NB4 (cell line): ENCODE results near the gene ACSM2A.

Experiments
- POLR2A ChIP-seq: IDR thresholded peaks from 2 replicates; pipeline ENCODE4 v1.6.1; 2011; ENCODE audit warnings: mild to moderate bottlenecking; ENCODE audit not compliant: insufficient read length; ENCODE audit errors: extremely low read depth
- TF ChIP-seq, protein P1 (sequence below): IDR thresholded peaks from one replicate; pipeline ENCODE4 v1.5.1; 2012; ENCODE audit warnings: low read depth, low read length
- TF ChIP-seq, protein P2 (sequence below): IDR thresholded peaks from 2 replicates; pipeline ENCODE4 v1.6.1; 2011; ENCODE audit warnings: low read depth, low read length

DNA sequence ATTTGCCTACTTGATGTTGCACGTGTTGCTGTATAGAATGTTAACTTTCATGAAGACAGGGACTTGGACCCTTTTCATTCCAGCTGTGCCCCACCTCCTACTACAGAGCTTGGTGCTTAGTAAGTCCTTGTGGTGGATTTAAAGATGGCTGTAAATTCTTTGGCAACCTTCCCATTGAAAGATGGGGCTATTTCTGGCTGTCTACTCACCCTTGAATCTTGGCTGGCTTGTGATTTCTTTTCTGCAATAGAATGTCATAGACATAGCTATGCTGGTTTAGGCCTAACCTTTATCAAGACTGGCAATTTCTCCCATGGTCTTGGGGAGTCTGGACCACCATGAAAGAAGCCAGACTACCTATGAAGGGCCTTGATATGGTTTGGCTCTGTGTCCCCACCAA is 59.0 kb downstream of the ACSM2A start:
- TF ChIP-seq POLR2A: no peak
- TF ChIP-seq, protein P1, sequence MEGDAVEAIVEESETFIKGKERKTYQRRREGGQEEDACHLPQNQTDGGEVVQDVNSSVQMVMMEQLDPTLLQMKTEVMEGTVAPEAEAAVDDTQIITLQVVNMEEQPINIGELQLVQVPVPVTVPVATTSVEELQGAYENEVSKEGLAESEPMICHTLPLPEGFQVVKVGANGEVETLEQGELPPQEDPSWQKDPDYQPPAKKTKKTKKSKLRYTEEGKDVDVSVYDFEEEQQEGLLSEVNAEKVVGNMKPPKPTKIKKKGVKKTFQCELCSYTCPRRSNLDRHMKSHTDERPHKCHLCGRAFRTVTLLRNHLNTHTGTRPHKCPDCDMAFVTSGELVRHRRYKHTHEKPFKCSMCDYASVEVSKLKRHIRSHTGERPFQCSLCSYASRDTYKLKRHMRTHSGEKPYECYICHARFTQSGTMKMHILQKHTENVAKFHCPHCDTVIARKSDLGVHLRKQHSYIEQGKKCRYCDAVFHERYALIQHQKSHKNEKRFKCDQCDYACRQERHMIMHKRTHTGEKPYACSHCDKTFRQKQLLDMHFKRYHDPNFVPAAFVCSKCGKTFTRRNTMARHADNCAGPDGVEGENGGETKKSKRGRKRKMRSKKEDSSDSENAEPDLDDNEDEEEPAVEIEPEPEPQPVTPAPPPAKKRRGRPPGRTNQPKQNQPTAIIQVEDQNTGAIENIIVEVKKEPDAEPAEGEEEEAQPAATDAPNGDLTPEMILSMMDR: no peak
- TF ChIP-seq, protein P2, sequence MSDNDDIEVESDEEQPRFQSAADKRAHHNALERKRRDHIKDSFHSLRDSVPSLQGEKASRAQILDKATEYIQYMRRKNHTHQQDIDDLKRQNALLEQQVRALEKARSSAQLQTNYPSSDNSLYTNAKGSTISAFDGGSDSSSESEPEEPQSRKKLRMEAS: no peak
